ENCODE measurements around the gene CFB.

The CFB gene

GRCh38 chr6:31949926-31950548, 4.1 kb downstream of the CFB start:
- DNase-seq = no peak

- no peak for DNase-seq
Observed at GRCh38 chr6:31952140-31952805, 6.4 kb downstream of the CFB start.

- DNase-seq = no peak
Observed at GRCh38 chr6:31952890-31953289, 7.0 kb downstream of the CFB start.

GRCh38 chr6:31954511-31954910, 8.6 kb downstream of the CFB start:
- no peak for DNase-seq

GRCh38 chr6:31956796-31957195, 10.9 kb downstream of the CFB start:
- no peak for DNase-seq

- DNase-seq = no peak
Observed at GRCh38 chr6:31958412-31958740, 12.5 kb downstream of the CFB start.

- DNase-seq = peak; percentile 99
Observed at GRCh38 chr6:31958741-31959739, 13.1 kb downstream of the CFB start, which contains the start of the genes NELFE and SKIC2. Gene NELFE, minus strand, starts transcription at chr6:31958971. Its CDS starts 525 bp downstream, at chr6:31958446. Gene SKIC2, plus strand, starts transcription at chr6:31959175. Its CDS starts 18 bp downstream, at chr6:31959193.

- DNase-seq = no peak
Observed at GRCh38 chr6:31961616-31962015, 15.7 kb downstream of the CFB start.

- DNase-seq = no peak
Observed at GRCh38 chr6:31963921-31964320, 18.0 kb downstream of the CFB start.

- no peak for DNase-seq
Observed at GRCh38 chr6:31965700-31966099, 19.8 kb downstream of the CFB start.

- DNase-seq = no peak
Observed at GRCh38 chr6:31966506-31966905, 20.6 kb downstream of the CFB start.

GRCh38 chr6:31966997-31967925, 21.4 kb downstream of the CFB start:
- DNase-seq = no peak

- DNase-seq = no peak
Observed at GRCh38 chr6:31967926-31968320, 22.0 kb downstream of the CFB start.

- no peak for DNase-seq
Observed at GRCh38 chr6:31968326-31968725, 22.4 kb downstream of the CFB start.

- DNase-seq = no peak
Observed at GRCh38 chr6:31968791-31969711, 23.2 kb downstream of the CFB start.

GRCh38 chr6:31969712-31970603, 24.1 kb downstream of the CFB start:
- no peak for DNase-seq

- DNase-seq = no peak
Observed at GRCh38 chr6:31970604-31971271, 24.8 kb downstream of the CFB start.

GRCh38 chr6:31971279-31971992, 25.5 kb downstream of the CFB start:
- peak; percentile 42 for DNase-seq
